ENCODE data around the gene CFAP46. TPM values are rescaled to one million over a fixed set of nuclear protein-coding genes. Genes with fewer than 3 reads are reported as not detected.

Gene CFAP46
- total RNA-seq, 1 donor from 2014 or later = 5.2 TPM

DNA sequence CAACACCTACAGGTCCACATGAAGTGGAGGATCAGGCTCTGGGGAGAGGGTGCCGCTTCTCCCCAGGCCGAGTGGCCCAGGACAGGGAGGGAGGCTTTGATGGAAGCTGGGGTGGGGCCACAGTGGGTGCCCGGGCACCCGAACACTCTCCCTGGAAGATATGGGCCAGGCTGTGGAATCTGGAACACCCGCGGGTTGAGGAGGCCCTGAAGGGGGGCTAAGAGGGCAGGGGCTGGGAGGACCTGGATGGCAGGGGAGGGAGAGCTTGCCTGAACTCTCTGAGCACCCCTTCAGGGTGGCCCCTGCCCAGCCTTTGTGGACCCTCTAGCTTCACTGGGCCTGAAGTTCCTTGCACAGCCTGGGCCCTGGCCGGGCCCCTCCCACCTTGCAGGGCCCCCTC lies 151.9 kb downstream of the CFAP46 start:
- H3K4me3 Mint-ChIP-seq (ENCODE audit: unreplicated experiment) = no peak overlapping the region
- TF ChIP-seq, protein P1, sequence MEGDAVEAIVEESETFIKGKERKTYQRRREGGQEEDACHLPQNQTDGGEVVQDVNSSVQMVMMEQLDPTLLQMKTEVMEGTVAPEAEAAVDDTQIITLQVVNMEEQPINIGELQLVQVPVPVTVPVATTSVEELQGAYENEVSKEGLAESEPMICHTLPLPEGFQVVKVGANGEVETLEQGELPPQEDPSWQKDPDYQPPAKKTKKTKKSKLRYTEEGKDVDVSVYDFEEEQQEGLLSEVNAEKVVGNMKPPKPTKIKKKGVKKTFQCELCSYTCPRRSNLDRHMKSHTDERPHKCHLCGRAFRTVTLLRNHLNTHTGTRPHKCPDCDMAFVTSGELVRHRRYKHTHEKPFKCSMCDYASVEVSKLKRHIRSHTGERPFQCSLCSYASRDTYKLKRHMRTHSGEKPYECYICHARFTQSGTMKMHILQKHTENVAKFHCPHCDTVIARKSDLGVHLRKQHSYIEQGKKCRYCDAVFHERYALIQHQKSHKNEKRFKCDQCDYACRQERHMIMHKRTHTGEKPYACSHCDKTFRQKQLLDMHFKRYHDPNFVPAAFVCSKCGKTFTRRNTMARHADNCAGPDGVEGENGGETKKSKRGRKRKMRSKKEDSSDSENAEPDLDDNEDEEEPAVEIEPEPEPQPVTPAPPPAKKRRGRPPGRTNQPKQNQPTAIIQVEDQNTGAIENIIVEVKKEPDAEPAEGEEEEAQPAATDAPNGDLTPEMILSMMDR (IDR thresholded peaks at IDR 0.05; ENCODE audit: partially characterized antibody, unreplicated experiment) = no peak
- no peaks in the 10 kb centered on the region for H3K9me3 Mint-ChIP-seq (ENCODE audit: unreplicated experiment)
- no peak overlapping the region for H3K27ac Mint-ChIP-seq (ENCODE audit: unreplicated experiment)
- no peak for DNase-seq
- H3K27me3 Mint-ChIP-seq (ENCODE audit: unreplicated experiment) = peaks cover 2% of the 10 kb centered on the region
- H3K4me1 Mint-ChIP-seq (ENCODE audit: low read depth, unreplicated experiment) = no peaks in the 10 kb centered on the region
- no peaks in the 10 kb centered on the region for H3K36me3 Mint-ChIP-seq (ENCODE audit: unreplicated experiment)

DNA sequence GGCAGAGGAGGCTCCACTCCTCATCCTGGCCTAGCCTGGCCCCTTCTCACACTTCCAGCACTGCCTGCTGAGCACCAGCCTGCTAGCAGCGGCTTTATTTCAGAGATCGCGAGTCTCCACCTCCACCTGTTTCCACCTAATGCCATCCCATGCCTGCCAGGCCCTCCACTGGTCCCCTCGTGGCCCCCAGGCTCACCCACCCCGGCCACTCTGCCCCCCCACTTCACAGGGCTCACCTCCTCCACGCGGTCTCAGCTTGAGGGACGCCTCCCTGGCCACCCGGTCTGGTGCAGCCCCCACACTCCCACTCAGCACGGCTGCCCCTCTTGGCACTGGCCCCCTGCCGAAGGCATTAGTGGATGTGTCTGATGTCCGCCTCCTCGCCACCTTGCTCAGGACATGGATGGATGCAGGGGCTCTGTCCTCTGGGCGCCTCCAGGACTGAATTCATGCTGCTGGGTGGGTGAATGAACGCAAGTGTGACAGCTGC lies 152.7 kb downstream of the CFAP46 start:
- H3K9me3 Mint-ChIP-seq (ENCODE audit: unreplicated experiment) = no peaks in the 10 kb centered on the region
- TF ChIP-seq, protein P1 (IDR thresholded peaks at IDR 0.05; ENCODE audit: partially characterized antibody, unreplicated experiment) = no peak
- H3K4me3 Mint-ChIP-seq (ENCODE audit: unreplicated experiment) = no peak overlapping the region
- peaks cover 2% of the 10 kb centered on the region for H3K27me3 Mint-ChIP-seq (ENCODE audit: unreplicated experiment)
- DNase-seq = no peak
- no peaks in the 10 kb centered on the region for H3K36me3 Mint-ChIP-seq (ENCODE audit: unreplicated experiment)
- no peaks in the 10 kb centered on the region for H3K4me1 Mint-ChIP-seq (ENCODE audit: low read depth, unreplicated experiment)
- no peak overlapping the region for H3K27ac Mint-ChIP-seq (ENCODE audit: unreplicated experiment)

- H3K4me3 Mint-ChIP-seq (ENCODE audit: unreplicated experiment) = no peak overlapping the region
- TF ChIP-seq, protein P1 (IDR thresholded peaks at IDR 0.05; ENCODE audit: partially characterized antibody, unreplicated experiment) = no peak
Observed at GRCh38 chr10:132788831-132789219, 153.5 kb downstream of the CFAP46 start.

GRCh38 chr10:132788180-132788830 lies 154.1 kb downstream of the CFAP46 start:
- no peak overlapping the region for H3K27ac Mint-ChIP-seq (ENCODE audit: unreplicated experiment)
- peaks cover 2% of the 10 kb centered on the region for H3K4me1 Mint-ChIP-seq (ENCODE audit: low read depth, unreplicated experiment)
- H3K9me3 Mint-ChIP-seq (ENCODE audit: unreplicated experiment) = peaks cover 2% of the 10 kb centered on the region
- peak; percentile 64 for DNase-seq
- H3K36me3 Mint-ChIP-seq (ENCODE audit: unreplicated experiment) = peaks cover 3% of the 10 kb centered on the region
- TF ChIP-seq, protein P1 (IDR thresholded peaks at IDR 0.05; ENCODE audit: partially characterized antibody, unreplicated experiment) = no peak
- no peak overlapping the region for H3K4me3 Mint-ChIP-seq (ENCODE audit: unreplicated experiment)
- H3K27me3 Mint-ChIP-seq (ENCODE audit: unreplicated experiment) = peaks cover 8% of the 10 kb centered on the region

More at GRCh38 chr10:132788831-132789219, 153.5 kb downstream of the CFAP46 start:
- peaks cover 2% of the 10 kb centered on the region for H3K4me1 Mint-ChIP-seq (ENCODE audit: low read depth, unreplicated experiment)
- H3K9me3 Mint-ChIP-seq (ENCODE audit: unreplicated experiment) = peaks cover 2% of the 10 kb centered on the region
- DNase-seq = no peak
- H3K27me3 Mint-ChIP-seq (ENCODE audit: unreplicated experiment) = peaks cover 3% of the 10 kb centered on the region
- no peaks in the 10 kb centered on the region for H3K36me3 Mint-ChIP-seq (ENCODE audit: unreplicated experiment)
- H3K27ac Mint-ChIP-seq (ENCODE audit: unreplicated experiment) = no peak overlapping the region

DNA sequence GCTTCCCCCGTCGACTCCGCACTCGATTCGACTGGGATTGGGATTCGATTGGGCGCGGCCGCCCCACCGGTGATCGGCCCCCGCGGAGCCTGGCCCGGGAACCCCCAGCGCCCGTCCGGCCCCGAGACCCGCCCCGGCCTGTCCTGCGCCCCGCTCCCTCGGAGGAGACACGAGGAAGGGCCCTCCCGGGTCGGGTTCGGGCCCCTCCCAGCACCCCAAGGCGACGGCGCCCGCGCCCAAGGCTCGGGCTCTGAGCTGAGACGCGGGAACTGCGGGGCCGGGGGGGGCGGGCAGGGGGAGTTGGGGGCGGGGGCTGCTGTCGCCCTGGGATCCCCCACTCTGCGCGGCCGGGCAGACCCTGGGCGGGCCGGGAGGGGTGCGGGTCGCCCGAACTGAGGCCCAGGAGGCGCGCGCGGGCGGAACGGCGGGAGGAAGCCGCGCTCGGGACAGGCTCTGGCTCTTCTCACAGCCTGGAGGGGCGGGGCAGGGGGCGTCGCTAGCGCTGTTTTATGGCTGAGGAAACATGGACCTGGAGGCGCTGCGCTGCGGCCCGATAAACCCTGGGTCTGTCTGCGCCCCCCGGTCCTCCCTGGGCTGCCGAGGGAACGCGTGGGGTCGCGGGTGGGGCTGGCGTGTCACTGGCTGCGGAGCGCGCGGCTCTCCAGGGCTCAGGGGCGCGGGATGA lies 154.7 kb downstream of the CFAP46 start:
- Mint-ChIP-seq H3K36me3 (ENCODE audit: unreplicated experiment) (peaks cover 3% of the 10 kb centered on the region), H3K27me3 (ENCODE audit: unreplicated experiment) (peaks cover 13% of the 10 kb centered on the region), H3K27ac (ENCODE audit: unreplicated experiment) (no peak overlapping the region), H3K9me3 (ENCODE audit: unreplicated experiment) (peaks cover 4% of the 10 kb centered on the region), H3K4me3 (ENCODE audit: unreplicated experiment) (no peak overlapping the region), H3K4me1 (ENCODE audit: low read depth, unreplicated experiment) (peaks cover 2% of the 10 kb centered on the region)
- peak; percentile 76 for DNase-seq
- TF ChIP-seq, protein P1 (IDR thresholded peaks at IDR 0.05; ENCODE audit: partially characterized antibody, unreplicated experiment) = no peak

Data from glutamatergic neuron (in vitro differentiated cells).